ENCODE results near the gene RILPL1. TPM values are rescaled to one million over a fixed set of nuclear protein-coding genes. Genes with fewer than 3 reads are reported as not detected.
"Not testable (repeated sequence)": the region's sequence is repeated elsewhere in the genome, so short reads cannot be mapped to it uniquely, and the experiment has no call there.

The RILPL1 gene
- total RNA-seq, 1 donor from 2014 or later = 4.4 TPM

- Mint-ChIP-seq H3K4me1 (ENCODE audit: low read depth) (peaks cover 11% of the 10 kb centered on the region), H3K9me3 (no peaks in the 10 kb centered on the region), H3K4me3 (no peak overlapping the region), H3K27ac (no peak overlapping the region), H3K27me3 (ENCODE audit: insufficient read depth) (peaks cover 3% of the 10 kb centered on the region), H3K36me3 (ENCODE audit: low read depth) (no peaks in the 10 kb centered on the region)
- intact Hi-C loops (cut with micrococcal nuclease) = no loop called here
- DNase-seq (ENCODE audit: low spot score) = no peak
Observed at GRCh38 chr12:123485756-123486155, 47.8 kb downstream of the RILPL1 start.

DNA sequence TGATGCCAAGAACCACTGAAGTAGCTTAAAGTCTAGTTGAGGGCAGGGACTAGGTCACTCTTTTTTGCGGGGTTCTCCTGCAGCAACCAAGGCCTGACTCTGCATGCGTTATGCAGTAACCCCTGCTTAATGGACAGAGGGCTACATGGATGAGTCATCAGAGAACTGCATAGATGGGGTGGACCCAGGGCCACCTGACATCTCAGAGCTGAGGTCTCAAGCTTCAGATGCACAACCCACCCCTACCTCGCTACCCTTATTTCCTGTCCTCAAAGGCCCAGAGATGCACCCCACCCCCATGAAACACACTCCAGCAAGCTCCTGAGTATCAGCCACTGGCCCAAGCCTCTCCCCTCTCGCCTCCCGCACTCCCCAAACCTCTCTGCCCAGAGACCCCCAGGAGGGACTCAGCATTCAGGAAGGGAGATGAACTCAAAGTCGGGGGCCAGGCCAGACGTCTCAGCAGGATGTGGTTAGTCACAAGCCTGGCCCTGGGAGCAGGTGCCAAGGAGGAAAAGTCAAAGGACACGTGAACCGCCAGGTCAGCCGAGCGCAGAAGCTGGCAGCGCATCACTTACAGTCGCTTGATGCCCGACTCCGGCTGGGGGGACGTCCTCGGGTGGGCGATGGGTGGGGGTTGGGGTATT is 49.8 kb downstream of the RILPL1 start:
- Mint-ChIP-seq H3K36me3 (ENCODE audit: low read depth) (no peaks in the 10 kb centered on the region), H3K27ac (peak overlapping the region; percentile 52), H3K4me1 (ENCODE audit: low read depth) (peaks cover 16% of the 10 kb centered on the region), H3K27me3 (ENCODE audit: insufficient read depth) (peaks cover 3% of the 10 kb centered on the region), H3K4me3 (no peak overlapping the region), H3K9me3 (no peaks in the 10 kb centered on the region)
- DNase-seq (ENCODE audit: low spot score) = no peak
- intact Hi-C loops (cut with micrococcal nuclease) = no loop called here

DNA sequence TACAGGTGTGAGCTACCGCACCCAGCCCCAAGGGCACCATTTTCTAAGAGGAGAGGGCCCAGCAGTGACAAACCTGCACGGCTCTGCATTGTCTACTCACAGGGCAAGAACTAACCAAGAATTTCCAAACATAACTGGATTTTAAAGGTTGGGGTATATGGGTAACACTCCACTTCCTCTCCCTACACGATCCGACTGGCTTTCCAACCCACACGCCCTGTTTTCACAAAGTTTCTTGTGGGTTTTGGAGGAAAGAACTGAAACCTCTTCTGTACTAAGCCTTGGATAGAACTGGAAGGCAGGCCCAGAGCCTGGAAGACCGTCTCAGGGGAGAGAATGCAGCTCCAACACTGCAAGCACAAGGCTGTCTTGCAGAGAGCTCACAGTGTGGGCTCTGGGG is 50.6 kb downstream of the RILPL1 start:
- intact Hi-C loops (cut with micrococcal nuclease) = no loop called here
- Mint-ChIP-seq H3K27me3 (ENCODE audit: insufficient read depth) (peaks cover 2% of the 10 kb centered on the region), H3K4me3 (no peak overlapping the region), H3K9me3 (no peaks in the 10 kb centered on the region), H3K36me3 (ENCODE audit: low read depth) (no peaks in the 10 kb centered on the region), H3K4me1 (ENCODE audit: low read depth) (peaks cover 16% of the 10 kb centered on the region), H3K27ac (no peak overlapping the region)
- no peak for DNase-seq (ENCODE audit: low spot score)

DNA sequence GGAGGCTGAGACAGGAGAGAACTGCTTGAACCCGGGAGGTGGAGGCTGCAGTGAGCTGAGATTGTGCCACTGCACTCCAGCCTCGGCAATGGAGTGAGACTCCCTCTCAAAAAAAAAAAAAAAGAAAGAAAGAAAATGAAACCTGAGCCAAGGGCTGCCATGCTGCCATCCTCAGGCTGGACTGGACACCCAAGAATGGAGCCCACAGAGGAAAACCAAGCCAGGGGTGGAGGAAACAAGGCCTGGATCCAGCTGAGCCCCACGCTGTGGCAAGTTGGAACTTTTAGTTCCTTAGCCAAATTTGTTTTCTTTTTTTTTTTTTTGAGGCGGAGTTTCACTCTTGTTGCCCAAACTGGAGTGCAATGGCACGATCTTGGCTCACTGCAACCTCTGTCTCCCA is 52.3 kb downstream of the RILPL1 start:
- DNase-seq (ENCODE audit: low spot score); H3K4me3 Mint-ChIP-seq; intact Hi-C loops (cut with micrococcal nuclease); H3K36me3 Mint-ChIP-seq (ENCODE audit: low read depth); H3K9me3 Mint-ChIP-seq; H3K27ac Mint-ChIP-seq; H3K27me3 Mint-ChIP-seq (ENCODE audit: insufficient read depth): not testable (repeated sequence)
- peaks cover 16% of the 10 kb centered on the region for H3K4me1 Mint-ChIP-seq (ENCODE audit: low read depth)

GRCh38 chr12:123479442-123480180 is 53.9 kb downstream of the RILPL1 start:
- H3K9me3 Mint-ChIP-seq = no peaks in the 10 kb centered on the region
- no peaks in the 10 kb centered on the region for H3K27me3 Mint-ChIP-seq (ENCODE audit: insufficient read depth)
- H3K4me3 Mint-ChIP-seq = no peak overlapping the region
- peaks cover 3% of the 10 kb centered on the region for H3K36me3 Mint-ChIP-seq (ENCODE audit: low read depth)
- peak overlapping the region; percentile 44 for H3K27ac Mint-ChIP-seq
- peaks cover 25% of the 10 kb centered on the region for H3K4me1 Mint-ChIP-seq (ENCODE audit: low read depth)
- intact Hi-C loops (cut with micrococcal nuclease) = no loop called here
- no peak for DNase-seq (ENCODE audit: low spot score)

GRCh38 chr12:123478762-123479161 is 54.8 kb downstream of the RILPL1 start:
- no peak overlapping the region for H3K4me3 Mint-ChIP-seq
- no peaks in the 10 kb centered on the region for H3K9me3 Mint-ChIP-seq
- H3K27me3 Mint-ChIP-seq (ENCODE audit: insufficient read depth) = no peaks in the 10 kb centered on the region
- H3K36me3 Mint-ChIP-seq (ENCODE audit: low read depth) = peaks cover 3% of the 10 kb centered on the region
- no peak overlapping the region for H3K27ac Mint-ChIP-seq
- DNase-seq (ENCODE audit: low spot score) = no peak
- H3K4me1 Mint-ChIP-seq (ENCODE audit: low read depth) = peaks cover 16% of the 10 kb centered on the region
- intact Hi-C loops (cut with micrococcal nuclease) = no loop called here

GRCh38 chr12:123478069-123478468 is 55.5 kb downstream of the RILPL1 start:
- H3K27me3 Mint-ChIP-seq (ENCODE audit: insufficient read depth) = no peaks in the 10 kb centered on the region
- H3K27ac Mint-ChIP-seq = no peak overlapping the region
- no peak overlapping the region for H3K4me3 Mint-ChIP-seq
- DNase-seq (ENCODE audit: low spot score) = no peak
- intact Hi-C loops (cut with micrococcal nuclease) = no loop called here
- peaks cover 14% of the 10 kb centered on the region for H3K4me1 Mint-ChIP-seq (ENCODE audit: low read depth)
- H3K9me3 Mint-ChIP-seq = no peaks in the 10 kb centered on the region
- H3K36me3 Mint-ChIP-seq (ENCODE audit: low read depth) = peaks cover 3% of the 10 kb centered on the region

GRCh38 chr12:123475246-123475703 is 58.2 kb downstream of the RILPL1 start:
- no peak for DNase-seq (ENCODE audit: low spot score)
- H3K4me1 Mint-ChIP-seq (ENCODE audit: low read depth) = peaks cover 14% of the 10 kb centered on the region
- H3K27ac Mint-ChIP-seq = peak overlapping the region; percentile 41
- no peaks in the 10 kb centered on the region for H3K27me3 Mint-ChIP-seq (ENCODE audit: insufficient read depth)
- no peak overlapping the region for H3K4me3 Mint-ChIP-seq
- intact Hi-C loops (cut with micrococcal nuclease) = no loop called here
- H3K36me3 Mint-ChIP-seq (ENCODE audit: low read depth) = peaks cover 9% of the 10 kb centered on the region
- no peaks in the 10 kb centered on the region for H3K9me3 Mint-ChIP-seq

DNA sequence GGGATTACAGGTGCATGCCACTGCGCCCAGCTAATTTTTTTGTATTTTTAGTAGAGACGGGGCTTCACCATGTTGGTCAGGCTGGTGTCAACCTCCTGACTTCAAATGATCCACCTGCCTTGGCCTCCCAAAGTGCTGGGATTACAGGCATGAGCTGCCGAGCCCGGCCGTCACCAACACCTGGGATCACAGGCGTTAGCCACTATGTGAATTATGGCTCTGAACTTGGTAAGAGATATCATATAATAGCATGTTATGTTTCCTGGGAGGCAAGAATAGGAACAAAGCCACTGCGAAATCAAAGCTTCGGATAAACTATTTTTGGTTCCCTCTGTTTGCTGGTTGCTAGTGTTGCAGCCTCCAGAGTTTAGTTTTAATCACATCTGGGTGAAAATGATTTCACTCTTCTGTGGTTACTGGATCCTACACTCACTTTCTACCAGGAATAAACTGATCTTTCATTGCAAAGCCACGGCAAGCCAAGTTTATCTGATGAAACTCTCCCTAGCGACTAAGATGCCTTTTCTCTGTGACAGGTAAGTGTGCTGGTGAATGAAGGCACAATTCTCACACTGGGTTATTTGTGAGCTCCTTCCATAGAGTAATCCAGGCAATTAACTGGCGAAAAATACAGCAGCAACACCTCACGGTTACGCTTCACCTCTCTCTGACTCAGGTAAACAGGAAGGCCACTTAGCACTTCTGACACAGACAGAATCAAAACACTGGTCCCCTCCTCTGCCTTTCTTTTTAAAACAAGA is 58.9 kb downstream of the RILPL1 start:
- Mint-ChIP-seq H3K27ac (peak overlapping the region; percentile 41), H3K27me3 (ENCODE audit: insufficient read depth) (no peaks in the 10 kb centered on the region), H3K4me3 (no peak overlapping the region), H3K4me1 (ENCODE audit: low read depth) (peaks cover 10% of the 10 kb centered on the region), H3K9me3 (no peaks in the 10 kb centered on the region), H3K36me3 (ENCODE audit: low read depth) (peaks cover 9% of the 10 kb centered on the region)
- intact Hi-C loops (cut with micrococcal nuclease) = no loop called here
- no peak for DNase-seq (ENCODE audit: low spot score)

DNA sequence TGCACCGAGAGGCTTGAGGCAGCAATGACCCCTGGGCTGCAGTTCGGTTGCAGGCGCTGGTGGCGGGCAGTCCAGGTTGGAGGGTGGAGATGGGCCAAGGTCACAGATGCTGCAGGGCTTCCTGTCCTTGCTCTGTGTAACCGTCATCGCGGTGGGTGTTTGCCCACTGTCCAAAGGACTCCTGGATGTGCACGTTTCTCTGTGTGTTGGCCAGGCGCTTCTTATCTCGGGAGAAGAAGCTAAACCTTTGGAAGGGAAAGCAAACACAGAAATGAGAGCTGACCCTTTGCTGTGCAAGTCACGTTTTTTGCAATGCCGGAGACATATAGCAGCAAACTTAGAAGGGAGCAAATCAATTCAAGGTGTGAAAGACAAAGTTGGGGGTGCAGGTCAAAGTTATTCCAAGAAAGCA is 61.1 kb downstream of the RILPL1 start:
- intact Hi-C loops (cut with micrococcal nuclease) = no loop called here
- DNase-seq (ENCODE audit: low spot score) = no peak
- no peaks in the 10 kb centered on the region for H3K27me3 Mint-ChIP-seq (ENCODE audit: insufficient read depth)
- peaks cover 9% of the 10 kb centered on the region for H3K4me1 Mint-ChIP-seq (ENCODE audit: low read depth)
- H3K36me3 Mint-ChIP-seq (ENCODE audit: low read depth) = peaks cover 9% of the 10 kb centered on the region
- no peak overlapping the region for H3K27ac Mint-ChIP-seq
- no peak overlapping the region for H3K4me3 Mint-ChIP-seq
- no peaks in the 10 kb centered on the region for H3K9me3 Mint-ChIP-seq

GRCh38 chr12:123471374-123472068 is 62.0 kb downstream of the RILPL1 start:
- H3K4me3 Mint-ChIP-seq = no peak overlapping the region

DNA sequence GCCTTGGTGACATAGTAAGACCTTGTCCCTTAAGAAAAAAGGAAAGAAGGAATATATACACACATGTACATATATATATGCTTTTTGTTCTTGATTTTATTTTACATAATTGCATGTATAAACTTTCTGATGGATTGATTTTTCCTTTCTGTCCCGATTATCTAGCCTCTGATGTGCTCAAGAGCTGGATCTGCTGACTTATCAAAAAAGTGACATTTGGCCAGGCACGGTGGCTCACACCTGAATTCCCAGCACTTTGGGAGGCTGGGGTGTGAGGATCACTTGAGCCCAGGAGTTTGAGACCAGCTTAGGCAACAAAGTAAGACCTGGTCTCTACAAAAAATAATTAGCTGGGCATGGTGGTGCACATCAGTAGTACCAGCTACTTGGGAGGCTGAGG is 63.5 kb downstream of the RILPL1 start:
- Mint-ChIP-seq H3K27ac (no peak overlapping the region), H3K4me3 (no peak overlapping the region), H3K4me1 (ENCODE audit: low read depth) (peaks cover 10% of the 10 kb centered on the region), H3K36me3 (ENCODE audit: low read depth) (peaks cover 20% of the 10 kb centered on the region), H3K9me3 (no peaks in the 10 kb centered on the region), H3K27me3 (ENCODE audit: insufficient read depth) (no peaks in the 10 kb centered on the region)
- intact Hi-C loops (cut with micrococcal nuclease) = no loop called here
- DNase-seq (ENCODE audit: low spot score) = no peak

More at GRCh38 chr12:123471374-123472068, 62.0 kb downstream of the RILPL1 start:
- peaks cover 9% of the 10 kb centered on the region for H3K36me3 Mint-ChIP-seq (ENCODE audit: low read depth)
- intact Hi-C loops (cut with micrococcal nuclease) = no loop called here
- no peaks in the 10 kb centered on the region for H3K9me3 Mint-ChIP-seq
- H3K27me3 Mint-ChIP-seq (ENCODE audit: insufficient read depth) = no peaks in the 10 kb centered on the region
- no peak for DNase-seq (ENCODE audit: low spot score)
- peaks cover 9% of the 10 kb centered on the region for H3K4me1 Mint-ChIP-seq (ENCODE audit: low read depth)
- H3K27ac Mint-ChIP-seq = no peak overlapping the region

All from activated T-helper 1 cell treated with anti-CD3 and anti-CD28 coated beads, Interleukin-12 subunit alpha, Interleukin-12 subunit beta, Interleukin-2, Interleukin-4 antibody, amounts not matched to agents 30 ng/mL and 10 ng/mL and 1 ng/mL, durations not matched to agents 14 hours and 24 hours and 36 hours (primary cell).